A549 (cell line): ENCODE data around the gene PIP4K2A. TPM values are rescaled to one million over a fixed set of nuclear protein-coding genes. Genes with fewer than 3 reads are reported as not detected.

Source experiments
- ATAC-seq, 2 experiments: fragments of 200-7000 bp in 1 of 2; fragments of >200 bp in 1 of 2; cut with Nextera tagmentation in 1 of 2; cut with Tn5 transposase in 1 of 2; 3 replicates each; pipeline versions ENCODE4 v1.8.0 to v1.9.1; 2018 to 2020; ENCODE audit warnings: mild to moderate bottlenecking in 1 of 2, moderate library complexity in 1 of 2
- CTCF ChIA-PET: fragments of 300-600 bp; sonication (Branson Sonifier 250); formaldehyde crosslinking; extraction: SDS; loops from one replicate; lab custom pipeline; 2021; ENCODE audit warnings: antibody characterized with exemption, inconsistent platforms; lab: Yijun Ruan, JAX
- POLR2A ChIA-PET: fragments of 350-600 bp; formaldehyde crosslinking; extraction: SDS; loops from one replicate; lab custom pipeline; 2021; ENCODE audit warnings: antibody characterized with exemption, inconsistent platforms; lab: Yijun Ruan, JAX
- DNase-seq, 2 experiments: peaks; one replicate each; pipeline versions ENCODE4 v3.0.0 to v3.0.0-alpha.2; 2011 to 2016; ENCODE audit warnings: low read depth in 1 of 2, low spot score in 1 of 2
- FAIRE-seq: peaks from 2 replicates; lab custom pipeline; 2011; peaks lifted over from hg19 to GRCh38; lab: Jason Lieb, UNC
- H3K27ac ChIP-seq, 2 experiments: fragments of >200 bp; sonication (Bioruptor Twin); formaldehyde crosslinking; 3 replicates each; pipeline ENCODE4 v1.5.1; 2016 to 2017
- H3K4me1 ChIP-seq: fragments of >200 bp; sonication (Bioruptor Twin); formaldehyde crosslinking; 3 replicates; pipeline ENCODE4 v1.6.1; 2016
- H3K4me2 ChIP-seq: fragments of >200 bp; sonication (Bioruptor Twin); formaldehyde crosslinking; 3 replicates; pipeline ENCODE4 v1.6.1; 2016
- H3K4me3 ChIP-seq: fragments of >200 bp; sonication (Bioruptor Twin); formaldehyde crosslinking; 3 replicates; pipeline ENCODE4 v1.5.1; 2016
- H3K9me3 ChIP-seq: fragments of >200 bp; sonication (Bioruptor Twin); formaldehyde crosslinking; 3 replicates; pipeline ENCODE4 v1.6.1; 2016
- BCL3 ChIP-seq: fragments of >200 bp; sonication (Bioruptor Twin); formaldehyde crosslinking; IDR thresholded peaks from 3 replicates; pipeline ENCODE4 v1.6.1; 2016
- CBX2 ChIP-seq: fragments of 200-600 bp; sonication (generic); IDR thresholded peaks from 2 replicates; pipeline ENCODE4 v1.6.1; 2016; ENCODE audit warnings: low read depth, mild to moderate bottlenecking, borderline replicate concordance
- CBX8 ChIP-seq: fragments of 200-600 bp; sonication (generic); IDR thresholded peaks from 2 replicates; pipeline ENCODE4 v1.6.1; 2016
- CEBPB ChIP-seq, 2 experiments: fragments of >200 bp in 1 of 2; sonication (Bioruptor Twin) in 1 of 2; formaldehyde crosslinking in 1 of 2; IDR thresholded peaks; 2 replicates each; pipeline ENCODE4 v1.6.1; 2012 to 2016
- CHD2 ChIP-seq: fragments of 150-350 bp; IDR thresholded peaks from 2 replicates; pipeline ENCODE4 v1.6.1; 2014; ENCODE audit warnings: low read length; ENCODE audit not compliant: partially characterized antibody
- CHD4 ChIP-seq: fragments of 200-600 bp; sonication (generic); IDR thresholded peaks from 2 replicates; pipeline ENCODE4 v1.6.1; 2016; ENCODE audit warnings: antibody characterized with exemption, mild to moderate bottlenecking, borderline replicate concordance
- EHF ChIP-seq: fragments of 250-450 bp; sonication (Bioruptor Pico); IDR thresholded peaks from 2 replicates; pipeline ENCODE4 v1.5.0; 2020; ENCODE audit warnings: mild to moderate bottlenecking
- ELK1 ChIP-seq: fragments of 150-350 bp; IDR thresholded peaks from 2 replicates; pipeline ENCODE4 v1.6.1; 2014; ENCODE audit warnings: low read depth, mild to moderate bottlenecking, low read length
- EP300 ChIP-seq, 2 experiments: fragments of >200 bp; sonication (Bioruptor Twin); formaldehyde crosslinking; IDR thresholded peaks; 2 replicates in 1 of 2; 3 replicates in 1 of 2; pipeline ENCODE4 v1.6.1; 2016 to 2017
- FOSB ChIP-seq: fragments of 250-450 bp; sonication (Bioruptor Pico); IDR thresholded peaks from 2 replicates; pipeline ENCODE4 v1.5.0; 2020; ENCODE audit warnings: mild to moderate bottlenecking, moderate library complexity
- GATA3 ChIP-seq: IDR thresholded peaks from 2 replicates; pipeline ENCODE4 v1.6.1; 2012; ENCODE audit warnings: borderline replicate concordance
- HMGXB4 ChIP-seq: fragments of 250-450 bp; sonication (Bioruptor Pico); IDR thresholded peaks from 2 replicates; pipeline ENCODE4 v1.5.0; 2021; ENCODE audit warnings: mild to moderate bottlenecking, moderate library complexity, borderline replicate concordance
- HOXA7 ChIP-seq: fragments of 250-450 bp; sonication (Bioruptor Pico); IDR thresholded peaks from 2 replicates; pipeline ENCODE4 v1.5.0; 2020; ENCODE audit warnings: mild to moderate bottlenecking, moderate library complexity
- JUN ChIP-seq, 2 experiments: fragments of >200 bp; sonication (Bioruptor Twin); formaldehyde crosslinking; IDR thresholded peaks; 2 replicates in 1 of 2; 3 replicates in 1 of 2; pipeline ENCODE4 v1.6.1; 2016 to 2017
- JUNB ChIP-seq: fragments of >200 bp; sonication (Bioruptor Twin); formaldehyde crosslinking; IDR thresholded peaks from 2 replicates; pipeline ENCODE4 v1.6.1; 2016
- KDM1A ChIP-seq: fragments of 200-600 bp; sonication (generic); IDR thresholded peaks from 2 replicates; pipeline ENCODE4 v1.6.1; 2016; ENCODE audit warnings: low read depth, mild to moderate bottlenecking
- MAFK ChIP-seq: fragments of 450-650 bp; IDR thresholded peaks from 2 replicates; pipeline ENCODE4 v1.6.1; 2014; ENCODE audit not compliant: partially characterized antibody
- MAZ ChIP-seq: fragments of 150-350 bp; IDR thresholded peaks from 2 replicates; pipeline ENCODE4 v1.6.1; 2014; ENCODE audit warnings: antibody characterized with exemption, low read depth, low read length, borderline replicate concordance
- MYC ChIP-seq: IDR thresholded peaks from 2 replicates; pipeline ENCODE4 v1.6.1; 2012; ENCODE audit warnings: mild to moderate bottlenecking, inconsistent platforms, low read length, improper control_type of control experiment, borderline replicate concordance
- NFE2L2 ChIP-seq: fragments of 150-350 bp; conservative IDR thresholded peaks from 2 replicates; pipeline ENCODE4 v1.6.1; 2014; ENCODE audit warnings: low read length
- NPAS2 ChIP-seq: fragments of 250-450 bp; sonication (Bioruptor Pico); IDR thresholded peaks from 2 replicates; pipeline ENCODE4 v1.8.0; 2022; ENCODE audit warnings: mild to moderate bottlenecking, moderate library complexity, borderline replicate concordance
- POLR2A ChIP-seq: IDR thresholded peaks from 2 replicates; pipeline ENCODE4 v1.6.1; 2012; ENCODE audit warnings: mild to moderate bottlenecking, low read length
- POLR2AphosphoS2 ChIP-seq: conservative IDR thresholded peaks from 2 replicates; pipeline ENCODE4 v1.6.1; 2012; ENCODE audit warnings: low read length, improper control_type of control experiment, inconsistent platforms
- SMC3 ChIP-seq: fragments of >200 bp; sonication (Bioruptor Twin); formaldehyde crosslinking; IDR thresholded peaks from 3 replicates; pipeline ENCODE4 v1.6.1; 2018; ENCODE audit warnings: inconsistent platforms
- SREBF2 ChIP-seq: fragments of 450-650 bp; IDR thresholded peaks from 2 replicates; pipeline ENCODE4 v1.6.1; 2014; ENCODE audit warnings: mild to moderate bottlenecking, moderate library complexity
- ZC3H11A ChIP-seq: fragments of 450-650 bp; IDR thresholded peaks from 2 replicates; pipeline ENCODE4 v1.6.1; 2014; ENCODE audit warnings: antibody characterized with exemption, mild to moderate bottlenecking
- ZFP36 ChIP-seq: fragments of 450-650 bp; IDR thresholded peaks from 2 replicates; pipeline ENCODE4 v1.6.1; 2014; ENCODE audit warnings: borderline replicate concordance; ENCODE audit not compliant: partially characterized antibody
- ZSCAN20 ChIP-seq: fragments of 250-450 bp; sonication (Bioruptor Pico); IDR thresholded peaks from 2 replicates; pipeline ENCODE4 v1.8.0; 2022; ENCODE audit warnings: mild to moderate bottlenecking, moderate library complexity
- WGBS: methylation state at CpG from one replicate; pipeline ENCODE4 v1.1.6; 2017; ENCODE audit errors: missing lambda C conversion rate; 5-methylcytosine and 5-hydroxymethylcytosine counted together
- polyA plus RNA-seq, 4 experiments: library from polyadenylated mRNA; depleted of rRNA in 3 of 4; stranded (reverse); fragments of >200 nt; fragmentation: RNase III in 1 of 4; extraction: RNeasy Plus Mini Kit Qiagen cat#74134 plus additional on column Dnase treatment in 1 of 4; gene quantifications; 2 replicates in 3 of 4; 3 replicates in 1 of 4; pipeline ENCODE4 v1.2.3, GENCODE V29; 2011 to 2017
- TF ChIP-seq, protein P1 (sequence below): fragments of 200-600 bp; sonication (generic); IDR thresholded peaks from 2 replicates; pipeline ENCODE4 v1.6.1; 2016; ENCODE audit warnings: antibody characterized with exemption, mild to moderate bottlenecking, moderate library complexity
- TF ChIP-seq, protein P2 (sequence below): fragments of >200 bp; sonication (Bioruptor Twin); formaldehyde crosslinking; IDR thresholded peaks from 2 replicates; pipeline ENCODE4 v1.6.1; 2016

Gene PIP4K2A
- polyA plus RNA-seq, 2 of the 4 experiments (the other 2 are of a cell fraction): 23.1 to 24.0 TPM

DNA sequence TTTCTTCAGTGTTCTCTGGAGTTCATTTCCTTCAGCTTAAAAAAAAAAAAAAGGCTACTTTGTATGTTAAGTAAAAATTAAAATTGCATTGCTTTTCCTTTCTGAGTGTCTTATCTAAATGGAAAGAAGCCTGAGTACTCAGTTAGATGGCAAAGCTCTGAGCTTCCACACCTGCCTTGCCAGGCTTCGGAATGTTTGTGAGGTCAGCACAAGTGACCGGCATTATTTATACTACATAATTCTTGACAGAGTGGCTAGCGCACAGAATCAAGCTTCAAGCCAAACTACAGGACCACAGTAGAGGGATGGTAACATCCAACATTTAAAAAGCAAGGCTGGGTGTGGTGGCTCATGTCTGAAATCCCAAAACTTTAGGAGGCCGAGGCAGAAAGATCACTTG is 17.3 kb downstream of the PIP4K2A start:
- POLR2A ChIA-PET: no interaction called here
- no peak for ATAC-seq
- TF ChIP-seq POLR2A (no peak), ELK1 (no peak), CBX8 (no peak), CHD2 (no peak), MAFK (no peak), HMGXB4 (CRISPR knock-in tag) (no peak), NPAS2 (CRISPR knock-in tag) (no peak), EP300 (IDR thresholded peaks at IDR 0.05) (no peak), ZC3H11A (no peak), GATA3 (no peak), KDM1A (no peak), HOXA7 (CRISPR knock-in tag) (no peak), CEBPB (IDR thresholded peaks at IDR 0.05) (no peak), MYC (no peak)
- TF ChIP-seq, protein P1, sequence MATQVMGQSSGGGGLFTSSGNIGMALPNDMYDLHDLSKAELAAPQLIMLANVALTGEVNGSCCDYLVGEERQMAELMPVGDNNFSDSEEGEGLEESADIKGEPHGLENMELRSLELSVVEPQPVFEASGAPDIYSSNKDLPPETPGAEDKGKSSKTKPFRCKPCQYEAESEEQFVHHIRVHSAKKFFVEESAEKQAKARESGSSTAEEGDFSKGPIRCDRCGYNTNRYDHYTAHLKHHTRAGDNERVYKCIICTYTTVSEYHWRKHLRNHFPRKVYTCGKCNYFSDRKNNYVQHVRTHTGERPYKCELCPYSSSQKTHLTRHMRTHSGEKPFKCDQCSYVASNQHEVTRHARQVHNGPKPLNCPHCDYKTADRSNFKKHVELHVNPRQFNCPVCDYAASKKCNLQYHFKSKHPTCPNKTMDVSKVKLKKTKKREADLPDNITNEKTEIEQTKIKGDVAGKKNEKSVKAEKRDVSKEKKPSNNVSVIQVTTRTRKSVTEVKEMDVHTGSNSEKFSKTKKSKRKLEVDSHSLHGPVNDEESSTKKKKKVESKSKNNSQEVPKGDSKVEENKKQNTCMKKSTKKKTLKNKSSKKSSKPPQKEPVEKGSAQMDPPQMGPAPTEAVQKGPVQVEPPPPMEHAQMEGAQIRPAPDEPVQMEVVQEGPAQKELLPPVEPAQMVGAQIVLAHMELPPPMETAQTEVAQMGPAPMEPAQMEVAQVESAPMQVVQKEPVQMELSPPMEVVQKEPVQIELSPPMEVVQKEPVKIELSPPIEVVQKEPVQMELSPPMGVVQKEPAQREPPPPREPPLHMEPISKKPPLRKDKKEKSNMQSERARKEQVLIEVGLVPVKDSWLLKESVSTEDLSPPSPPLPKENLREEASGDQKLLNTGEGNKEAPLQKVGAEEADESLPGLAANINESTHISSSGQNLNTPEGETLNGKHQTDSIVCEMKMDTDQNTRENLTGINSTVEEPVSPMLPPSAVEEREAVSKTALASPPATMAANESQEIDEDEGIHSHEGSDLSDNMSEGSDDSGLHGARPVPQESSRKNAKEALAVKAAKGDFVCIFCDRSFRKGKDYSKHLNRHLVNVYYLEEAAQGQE: no peak
- TF ChIP-seq, all 56 proteins: peak for 0
- Histone ChIP-seq H3K4me2 (no peak overlapping the region), H3K9me3 (no peaks in the 10 kb centered on the region), H3K4me1 (peaks cover 13% of the 10 kb centered on the region; the same call in 1 of the 3 replicates), H3K4me3 (no peak overlapping the region), H3K27ac (no peak overlapping the region)
- FAIRE-seq (no peak), DNase-seq (no peak)
- CTCF ChIA-PET: interaction anchor here (1.3 kb wide), 1 partner anchor 112 kb away, joined by 3 read pairs; no protein-coding TSS in a partner anchor
- 94% methylated on average over 4 of the region's 4 CpGs for WGBS

DNA sequence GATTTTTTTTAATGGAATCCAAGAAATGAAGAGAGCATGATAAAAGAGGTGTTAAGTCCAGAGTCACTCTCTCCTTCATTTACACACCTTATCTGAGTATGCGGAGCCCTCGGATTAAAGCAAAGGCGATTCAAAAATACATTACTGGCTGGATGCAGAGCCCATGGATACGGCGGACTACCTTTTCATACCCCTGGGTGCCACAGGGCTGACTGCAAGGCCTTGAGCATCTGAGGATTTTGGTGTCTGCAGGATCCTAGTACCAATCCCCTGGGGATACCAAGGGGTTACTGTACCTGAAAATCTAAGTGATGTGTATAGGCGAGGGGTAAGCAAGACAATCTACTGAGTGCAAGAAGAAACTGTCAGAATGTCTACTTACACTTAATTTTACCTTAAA is 20.5 kb downstream of the PIP4K2A start:
- TF ChIP-seq JUNB (no peak), BCL3 (no peak), EHF (CRISPR knock-in tag) (no peak), CBX2 (no peak), NPAS2 (CRISPR knock-in tag) (no peak), JUN (IDR thresholded peaks at IDR 0.05) (no peak), ZC3H11A (no peak), POLR2AphosphoS2 (no peak), ZSCAN20 (CRISPR knock-in tag) (no peak), MAZ (no peak), NFE2L2 (no peak), SMC3 (no peak), CEBPB (IDR thresholded peaks at IDR 0.05) (no peak), SREBF2 (no peak), FOSB (no peak), ELK1 (no peak), ZFP36 (no peak), CHD4 (no peak)
- TF ChIP-seq, protein P2, sequence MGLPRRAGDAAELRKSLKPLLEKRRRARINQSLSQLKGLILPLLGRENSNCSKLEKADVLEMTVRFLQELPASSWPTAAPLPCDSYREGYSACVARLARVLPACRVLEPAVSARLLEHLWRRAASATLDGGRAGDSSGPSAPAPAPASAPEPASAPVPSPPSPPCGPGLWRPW: no peak
- H3K4me3 ChIP-seq: no peak overlapping the region
- no peak overlapping the region for H3K27ac ChIP-seq
- 96% methylated on average over 6 of the region's 6 CpGs for WGBS
- ChIA-PET POLR2A (no interaction called here), CTCF (interaction anchor here (1.2 kb wide), 1 partner anchor 38 kb away, joined by 6 read pairs; no protein-coding TSS in a partner anchor)
- ATAC-seq (no peak), DNase-seq (no peak), FAIRE-seq (no peak)
- H3K9me3 ChIP-seq: no peaks in the 10 kb centered on the region
- no peak overlapping the region for H3K4me2 ChIP-seq
- peaks cover 19% of the 10 kb centered on the region for H3K4me1 ChIP-seq
